ENCODE data around the gene TBC1D32. TPM values are rescaled to one million over a fixed set of nuclear protein-coding genes. Genes with fewer than 3 reads are reported as not detected.

The TBC1D32 gene
- total and polyA plus RNA-seq, 2 donors (not counting 3 experiments of a cell fraction or from before 2014, with no cell fraction given): 2.5 to 4.0 TPM

DNA sequence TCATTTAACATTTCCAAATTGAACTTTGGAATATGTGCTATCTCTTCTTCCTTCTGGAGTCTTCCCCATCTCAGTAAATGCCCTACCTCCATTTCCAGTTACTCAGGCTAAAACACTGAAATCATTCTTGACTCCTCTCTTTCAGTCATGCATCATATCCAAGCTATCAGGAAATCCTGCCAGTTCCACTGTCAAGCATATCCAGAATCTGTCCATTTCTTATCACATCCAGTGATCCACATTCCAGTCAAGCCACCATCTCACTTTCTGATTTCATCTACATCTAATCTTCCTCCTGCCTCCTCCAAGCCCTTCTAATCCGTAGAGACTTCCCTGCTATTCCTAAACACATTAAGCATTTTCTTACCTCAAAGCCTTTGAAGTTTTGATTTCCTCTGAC lies 15.3 kb upstream of the TBC1D32 start:
- no peak for FAIRE-seq
- POLR2A ChIA-PET: no interaction called here
- DNase-seq (ENCODE audit: low read depth, low spot score): no peak
- no TSS peak for BruUV-seq (replicated peaks)
- dilution Hi-C loops (cut with MboI; ENCODE audit: extremely low pct_ligation_motif_present, low sequenced_read_pairs) (no loop called here), intact Hi-C loops (cut with micrococcal nuclease) (no loop called here)
- no peaks in the 10 kb centered on the region for H3K9me1 ChIP-seq (replicated peaks; ENCODE audit: control insufficient read depth, extremely low read depth, insufficient read depth, low read length)
- CTCF ChIA-PET: interaction anchor here (1.9 kb wide), 1 partner anchor 8 kb away, joined by 8 read pairs; no protein-coding TSS in a partner anchor
- no peak overlapping the region for H3K27ac ChIP-seq (ENCODE audit: insufficient read depth, low read depth, low read length)
- no peaks in the 10 kb centered on the region for H3K4me1 ChIP-seq (ENCODE audit: control insufficient read depth, extremely low read depth, insufficient read depth, low read length)
- H3K9ac ChIP-seq (replicated peaks; ENCODE audit: extremely low read depth, insufficient read depth, low read length): no peak overlapping the region
- no peak overlapping the region for H3K4me3 ChIP-seq (replicated peaks in 1 of 3; ENCODE audit: insufficient read depth in 1 of 3, low read depth in 1 of 3, low read length in 3 of 3)
- no peaks in the 10 kb centered on the region for H3K36me3 ChIP-seq (ENCODE audit: control insufficient read depth in 2 of 2, extremely low read depth in 1 of 2, insufficient read depth in 2 of 2, low read length in 2 of 2)
- H3K79me2 ChIP-seq (ENCODE audit: control insufficient read depth, insufficient read depth, low read length): no peaks in the 10 kb centered on the region
- no peaks in the 10 kb centered on the region for H3K9me3 ChIP-seq (replicated peaks; ENCODE audit: control insufficient read depth, insufficient read depth, low read length)
- TF ChIP-seq, protein P1, sequence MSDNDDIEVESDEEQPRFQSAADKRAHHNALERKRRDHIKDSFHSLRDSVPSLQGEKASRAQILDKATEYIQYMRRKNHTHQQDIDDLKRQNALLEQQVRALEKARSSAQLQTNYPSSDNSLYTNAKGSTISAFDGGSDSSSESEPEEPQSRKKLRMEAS (IDR thresholded peaks at IDR 0.05; ENCODE audit: insufficient read depth, insufficient read length): no peak
- TF ChIP-seq FOS (IDR thresholded peaks at IDR 0.05; ENCODE audit: borderline replicate concordance, insufficient read depth, low read length): no peak
- H4K20me1 ChIP-seq (replicated peaks; ENCODE audit: control insufficient read depth, extremely low read depth, insufficient read depth, low read length): no peaks in the 10 kb centered on the region
- H3K27me3 ChIP-seq (ENCODE audit: control insufficient read depth in 2 of 2, insufficient read depth in 2 of 2, low read length in 2 of 2): peaks cover 0 to 1% of the 10 kb centered on the region in 2 experiments
- no peak overlapping the region for H3K4me2 ChIP-seq (ENCODE audit: insufficient read depth, low read length)
- no peak overlapping the region for H2AFZ ChIP-seq (ENCODE audit: low read depth, low read length)

- Histone ChIP-seq H3K9me1 (replicated peaks; ENCODE audit: control insufficient read depth, extremely low read depth, insufficient read depth, low read length) (no peaks in the 10 kb centered on the region), H3K4me2 (ENCODE audit: insufficient read depth, low read length) (no peak overlapping the region), H2AFZ (ENCODE audit: low read depth, low read length) (no peak overlapping the region), H3K9ac (replicated peaks; ENCODE audit: extremely low read depth, insufficient read depth, low read length) (no peak overlapping the region), H3K27me3 (ENCODE audit: control insufficient read depth in 2 of 2, insufficient read depth in 2 of 2, low read length in 2 of 2) (no peaks in the 10 kb centered on the region), H3K27ac (ENCODE audit: insufficient read depth, low read depth, low read length) (no peak overlapping the region), H3K4me3 (replicated peaks in 1 of 3; ENCODE audit: insufficient read depth in 1 of 3, low read depth in 1 of 3, low read length in 3 of 3) (no peak overlapping the region), H3K36me3 (ENCODE audit: control insufficient read depth in 2 of 2, extremely low read depth in 1 of 2, insufficient read depth in 2 of 2, low read length in 2 of 2) (no peaks in the 10 kb centered on the region), H3K9me3 (replicated peaks; ENCODE audit: control insufficient read depth, insufficient read depth, low read length) (no peaks in the 10 kb centered on the region), H4K20me1 (replicated peaks; ENCODE audit: control insufficient read depth, extremely low read depth, insufficient read depth, low read length) (no peaks in the 10 kb centered on the region), H3K4me1 (ENCODE audit: control insufficient read depth, extremely low read depth, insufficient read depth, low read length) (no peaks in the 10 kb centered on the region), H3K79me2 (ENCODE audit: control insufficient read depth, insufficient read depth, low read length) (no peaks in the 10 kb centered on the region)
- dilution Hi-C loops (cut with MboI; ENCODE audit: extremely low pct_ligation_motif_present, low sequenced_read_pairs): no loop called here
- ChIA-PET POLR2A (no interaction called here), CTCF (no interaction called here)
- TF ChIP-seq EZH2 (IDR thresholded peaks at IDR 0.05; ENCODE audit: borderline replicate concordance, low read depth, low read length, severe bottlenecking) (no peak), GATA2 (IDR thresholded peaks at IDR 0.05; ENCODE audit: insufficient read depth, insufficient read length, low read depth, low read length) (no peak), MYC (IDR thresholded peaks at IDR 0.05; ENCODE audit: low read depth, low read length) (no peak), JUN (IDR thresholded peaks at IDR 0.05; ENCODE audit: borderline replicate concordance, insufficient read depth, insufficient read length, low read depth) (no peak), FOS (IDR thresholded peaks at IDR 0.05; ENCODE audit: borderline replicate concordance, insufficient read depth, low read length) (no peak), POLR2A (IDR thresholded peaks at IDR 0.05; ENCODE audit: low read depth, low read length) (no peak), POLR2AphosphoS5 (IDR thresholded peaks at IDR 0.05; ENCODE audit: insufficient read depth, low read depth, low read length) (no peak)
- TF ChIP-seq, protein P2, sequence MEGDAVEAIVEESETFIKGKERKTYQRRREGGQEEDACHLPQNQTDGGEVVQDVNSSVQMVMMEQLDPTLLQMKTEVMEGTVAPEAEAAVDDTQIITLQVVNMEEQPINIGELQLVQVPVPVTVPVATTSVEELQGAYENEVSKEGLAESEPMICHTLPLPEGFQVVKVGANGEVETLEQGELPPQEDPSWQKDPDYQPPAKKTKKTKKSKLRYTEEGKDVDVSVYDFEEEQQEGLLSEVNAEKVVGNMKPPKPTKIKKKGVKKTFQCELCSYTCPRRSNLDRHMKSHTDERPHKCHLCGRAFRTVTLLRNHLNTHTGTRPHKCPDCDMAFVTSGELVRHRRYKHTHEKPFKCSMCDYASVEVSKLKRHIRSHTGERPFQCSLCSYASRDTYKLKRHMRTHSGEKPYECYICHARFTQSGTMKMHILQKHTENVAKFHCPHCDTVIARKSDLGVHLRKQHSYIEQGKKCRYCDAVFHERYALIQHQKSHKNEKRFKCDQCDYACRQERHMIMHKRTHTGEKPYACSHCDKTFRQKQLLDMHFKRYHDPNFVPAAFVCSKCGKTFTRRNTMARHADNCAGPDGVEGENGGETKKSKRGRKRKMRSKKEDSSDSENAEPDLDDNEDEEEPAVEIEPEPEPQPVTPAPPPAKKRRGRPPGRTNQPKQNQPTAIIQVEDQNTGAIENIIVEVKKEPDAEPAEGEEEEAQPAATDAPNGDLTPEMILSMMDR (IDR thresholded peaks at IDR 0.05; ENCODE audit: extremely low read depth in 1 of 2, insufficient read depth in 1 of 2, low read depth in 1 of 2, low read length in 2 of 2): no peak
- TF ChIP-seq, protein P1 (IDR thresholded peaks at IDR 0.05; ENCODE audit: insufficient read depth, insufficient read length): no peak
- DNase-seq (ENCODE audit: low read depth, low spot score) (no peak), FAIRE-seq (no peak)
- intact Hi-C loops (cut with micrococcal nuclease): no loop called here
- BruUV-seq (replicated peaks): no TSS peak
Observed at GRCh38 chr6:121347484-121347883, 13.2 kb upstream of the TBC1D32 start.

Measured in endothelial cell of umbilical vein (primary cell).